HEK293T (cell line): Measurements from ENCODE around the gene PLB1.
"Not testable (repeated sequence)": the region's sequence is repeated elsewhere in the genome, so short reads cannot be mapped to it uniquely, and the experiment has no call there.

Experiments used
- CTCF ChIA-PET: fragments of 350-600 bp; formaldehyde crosslinking; extraction: SDS; loops from one replicate; lab custom pipeline; 2021; ENCODE audit warnings: antibody characterized with exemption, inconsistent platforms; lab: Yijun Ruan, JAX
- POLR2A ChIA-PET: fragments of 350-600 bp; formaldehyde crosslinking; extraction: SDS; loops from one replicate; lab custom pipeline; 2020; ENCODE audit warnings: antibody characterized with exemption, inconsistent platforms; lab: Yijun Ruan, JAX
- DNase-seq: peaks from one replicate; pipeline ENCODE4 v3.0.0; 2012; ENCODE audit warnings: mixed read lengths; ENCODE audit errors: extremely low spot score
- ARNT ChIP-seq: fragments of 450-650 bp; IDR thresholded peaks from 2 replicates; pipeline ENCODE4 v1.6.1; 2017; ENCODE audit warnings: mild to moderate bottlenecking
- BHLHE40 ChIP-seq: fragments of 450-650 bp; IDR thresholded peaks from 2 replicates; pipeline ENCODE4 v1.6.1; 2016; ENCODE audit warnings: mild to moderate bottlenecking, moderate library complexity, borderline replicate concordance
- CTBP1 ChIP-seq: fragments of 450-650 bp; IDR thresholded peaks from 2 replicates; pipeline ENCODE4 v1.6.1; 2016; ENCODE audit warnings: borderline replicate concordance
- ELF4 ChIP-seq: fragments of 450-650 bp; IDR thresholded peaks from 2 replicates; pipeline ENCODE4 v1.6.1; 2017; ENCODE audit warnings: antibody characterized with exemption
- FOXA1 ChIP-seq: fragments of 450-650 bp; IDR thresholded peaks from 2 replicates; pipeline ENCODE4 v1.6.1; 2016; ENCODE audit warnings: mild to moderate bottlenecking
- FOXK2 ChIP-seq: fragments of 450-650 bp; IDR thresholded peaks from 2 replicates; pipeline ENCODE4 v1.6.1; 2016; ENCODE audit warnings: mild to moderate bottlenecking
- FOXM1 ChIP-seq: fragments of 450-650 bp; IDR thresholded peaks from 2 replicates; pipeline ENCODE4 v1.6.1; 2017; ENCODE audit warnings: mild to moderate bottlenecking, borderline replicate concordance
- HDGF ChIP-seq: fragments of 450-650 bp; IDR thresholded peaks from 2 replicates; pipeline ENCODE4 v1.6.1; 2017; ENCODE audit warnings: antibody characterized with exemption, borderline replicate concordance
- L3MBTL2 ChIP-seq: fragments of 450-650 bp; conservative IDR thresholded peaks from 2 replicates; pipeline ENCODE4 v1.6.1; 2016; ENCODE audit warnings: mild to moderate bottlenecking
- LEF1 ChIP-seq: fragments of 450-650 bp; IDR thresholded peaks from 2 replicates; pipeline ENCODE4 v1.6.1; 2017; ENCODE audit warnings: mild to moderate bottlenecking, borderline replicate concordance
- NFRKB ChIP-seq: fragments of 450-650 bp; IDR thresholded peaks from 2 replicates; pipeline ENCODE4 v1.6.1; 2016; ENCODE audit warnings: mild to moderate bottlenecking, moderate library complexity
- SP1 ChIP-seq: fragments of 450-650 bp; IDR thresholded peaks from 2 replicates; pipeline ENCODE4 v1.6.1; 2017
- SUZ12 ChIP-seq: fragments of 450-650 bp; IDR thresholded peaks from 2 replicates; pipeline ENCODE4 v1.6.1; 2016; ENCODE audit warnings: mild to moderate bottlenecking
- TARDBP ChIP-seq: fragments of 450-650 bp; IDR thresholded peaks from 2 replicates; pipeline ENCODE4 v1.6.1; 2016
- ZNF384 ChIP-seq: fragments of 450-650 bp; IDR thresholded peaks from 2 replicates; pipeline ENCODE4 v1.6.1; 2016
- TF ChIP-seq, protein P1 (sequence below): fragments of 450-650 bp; IDR thresholded peaks from 2 replicates; pipeline ENCODE4 v1.6.1; 2016

Gene PLB1

DNA sequence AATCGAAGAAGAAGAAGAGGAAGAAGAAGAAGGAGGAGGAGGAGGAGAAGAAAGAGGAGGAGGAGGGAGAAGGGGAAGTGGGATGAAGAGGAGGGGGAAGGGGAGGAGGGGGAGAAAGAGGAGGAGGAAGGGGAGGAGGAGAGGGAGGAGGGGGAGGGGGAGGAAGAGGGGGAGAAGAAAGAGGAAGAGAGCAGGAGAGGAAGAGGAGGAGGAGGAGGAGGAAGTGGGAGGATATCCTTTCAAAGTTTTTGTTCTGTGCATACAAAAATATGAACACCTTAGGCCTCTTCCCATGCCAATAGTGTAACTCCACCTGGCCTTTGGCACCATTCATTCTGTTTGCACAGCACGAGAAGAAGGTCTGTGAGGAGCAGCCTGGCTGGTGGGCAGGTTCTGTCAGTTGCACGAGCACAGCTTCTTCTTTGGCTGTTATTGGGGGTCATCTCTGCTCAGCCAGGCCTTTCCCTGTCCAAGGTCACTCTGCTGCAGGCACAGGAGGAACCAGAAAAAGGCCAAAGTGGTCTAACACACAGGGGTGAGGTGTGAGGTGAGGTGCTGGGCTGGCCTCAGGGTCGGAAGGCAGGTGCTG lies 25.8 kb upstream of the PLB1 start:
- ChIA-PET CTCF (interaction anchor here (0.7 kb wide), 1 partner anchor 747 kb away, joined by 3 read pairs; no protein-coding TSS in a partner anchor), POLR2A (no interaction called here)
- TF ChIP-seq TARDBP (no peak), SP1 (no peak), FOXK2 (no peak), ELF4 (no peak), FOXM1 (no peak), HDGF (no peak), LEF1 (no peak), FOXA1 (no peak), BHLHE40 (no peak), CTBP1 (no peak), ARNT (no peak), NFRKB (no peak), SUZ12 (no peak), ZNF384 (no peak), L3MBTL2 (no peak)
- TF ChIP-seq, protein P1, sequence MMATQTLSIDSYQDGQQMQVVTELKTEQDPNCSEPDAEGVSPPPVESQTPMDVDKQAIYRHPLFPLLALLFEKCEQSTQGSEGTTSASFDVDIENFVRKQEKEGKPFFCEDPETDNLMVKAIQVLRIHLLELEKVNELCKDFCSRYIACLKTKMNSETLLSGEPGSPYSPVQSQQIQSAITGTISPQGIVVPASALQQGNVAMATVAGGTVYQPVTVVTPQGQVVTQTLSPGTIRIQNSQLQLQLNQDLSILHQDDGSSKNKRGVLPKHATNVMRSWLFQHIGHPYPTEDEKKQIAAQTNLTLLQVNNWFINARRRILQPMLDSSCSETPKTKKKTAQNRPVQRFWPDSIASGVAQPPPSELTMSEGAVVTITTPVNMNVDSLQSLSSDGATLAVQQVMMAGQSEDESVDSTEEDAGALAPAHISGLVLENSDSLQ: no peak
- DNase-seq: no peak

DNA sequence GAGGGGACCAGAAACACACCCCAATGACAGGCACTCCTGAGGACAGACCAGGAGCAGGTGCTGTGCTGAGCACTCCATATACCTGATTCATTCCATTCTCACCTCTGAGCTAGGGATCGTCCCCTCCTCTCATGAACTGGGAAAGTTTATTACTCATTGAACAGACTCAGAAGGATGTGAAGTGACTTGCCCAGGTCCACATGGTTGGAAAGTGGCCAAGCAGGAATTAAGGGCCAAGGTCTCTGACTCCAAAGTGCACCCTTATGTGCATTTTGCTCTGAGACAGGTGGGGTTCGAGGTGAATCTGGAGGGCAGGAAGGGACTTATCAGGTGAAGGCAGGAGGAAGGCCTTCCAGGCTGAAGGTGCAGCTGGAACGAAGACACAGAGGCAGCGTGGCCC lies 25.1 kb upstream of the PLB1 start:
- DNase-seq: no peak
- POLR2A ChIA-PET: no interaction called here
- TF ChIP-seq L3MBTL2: no peak
- CTCF ChIA-PET: no interaction called here

DNA sequence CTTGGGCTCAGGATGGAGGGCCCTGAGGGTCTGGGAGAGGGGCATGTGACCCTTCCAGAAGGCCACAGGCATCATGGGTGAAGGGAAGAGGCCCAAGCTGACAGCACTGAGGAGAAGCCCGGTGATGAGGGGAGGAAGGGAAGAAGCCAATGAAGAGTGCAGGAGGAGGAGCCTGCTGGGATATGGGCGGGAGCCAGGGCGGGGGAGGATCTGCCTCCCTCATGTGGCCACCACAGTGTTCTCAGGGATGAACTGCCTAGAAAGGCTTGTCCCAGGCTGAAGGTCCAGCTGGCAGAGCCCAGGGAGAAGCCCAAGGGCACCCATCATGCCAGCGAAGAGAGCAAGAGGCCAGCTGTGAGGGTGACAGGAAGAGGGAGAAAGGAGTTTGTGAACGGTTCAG lies 24.6 kb upstream of the PLB1 start:
- POLR2A ChIA-PET: no interaction called here
- CTCF ChIA-PET: no interaction called here
- DNase-seq: no peak
- no peak for TF ChIP-seq L3MBTL2
- TF ChIP-seq CTBP1: no peak
- TF ChIP-seq LEF1: no peak
- TF ChIP-seq ZNF384: no peak
- TF ChIP-seq HDGF: no peak
- no peak for TF ChIP-seq FOXA1
- TF ChIP-seq SP1: no peak
- no peak for TF ChIP-seq FOXM1
- TF ChIP-seq SUZ12: no peak
- TF ChIP-seq TARDBP: no peak
- no peak for TF ChIP-seq FOXK2
- TF ChIP-seq ARNT: no peak
- no peak for TF ChIP-seq ELF4
- TF ChIP-seq NFRKB: no peak
- TF ChIP-seq, protein P1: no peak
- no peak for TF ChIP-seq BHLHE40

DNA sequence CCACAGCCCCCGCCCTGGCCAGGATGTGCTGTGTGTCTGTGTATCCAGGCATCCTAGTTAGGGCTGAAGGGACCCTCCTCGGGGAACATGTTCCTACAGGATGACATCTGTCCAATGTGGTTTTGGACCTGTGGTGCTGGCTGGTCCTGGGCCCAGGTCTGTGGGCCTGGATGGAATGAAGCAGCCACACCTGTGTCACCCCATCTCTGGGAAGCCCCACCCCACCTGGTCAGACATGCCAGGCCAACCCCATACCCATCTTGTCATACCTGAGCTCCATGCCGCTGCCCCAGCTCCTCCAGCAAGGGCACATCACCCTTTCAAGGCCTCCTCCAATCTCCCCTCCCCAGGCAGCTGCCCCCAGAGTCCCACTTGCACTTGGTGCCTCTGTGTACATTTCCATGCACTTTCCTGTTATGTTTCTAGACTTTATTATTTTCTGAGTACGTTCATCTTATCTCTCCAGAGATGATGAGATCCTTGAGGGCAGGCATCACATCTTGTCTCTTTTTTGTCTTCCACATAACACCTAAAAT lies 24.1 kb upstream of the PLB1 start:
- no peak for DNase-seq
- POLR2A ChIA-PET: no interaction called here
- CTCF ChIA-PET: no interaction called here
- TF ChIP-seq SUZ12 (no peak), FOXK2 (no peak), FOXM1 (no peak), ARNT (no peak), SP1 (no peak), BHLHE40 (no peak), TARDBP (no peak), L3MBTL2 (no peak), HDGF (no peak), LEF1 (no peak), CTBP1 (no peak), FOXA1 (no peak)

DNA sequence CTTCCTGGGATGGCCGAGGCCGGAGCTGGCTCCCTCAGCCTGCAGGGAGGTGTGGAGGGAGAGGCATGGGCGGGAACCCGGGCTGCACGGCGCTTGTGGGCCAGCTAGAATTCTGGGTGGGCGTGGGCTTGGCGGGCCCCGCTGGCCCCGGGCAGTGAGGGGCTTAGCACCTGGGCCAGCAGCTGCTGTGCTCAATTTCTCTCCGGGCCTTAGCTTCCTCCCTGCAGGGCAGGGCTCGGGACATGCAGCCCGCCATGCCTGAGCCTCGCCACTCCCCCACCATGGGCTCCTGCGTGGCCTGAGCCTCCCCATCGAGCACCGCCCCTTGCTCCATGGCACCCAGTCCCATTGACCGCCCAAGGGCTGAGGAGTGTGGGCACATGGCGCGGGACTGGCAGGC lies 23.2 kb upstream of the PLB1 start:
- DNase-seq, POLR2A ChIA-PET: not testable (repeated sequence)
- CTCF ChIA-PET: interaction anchor here (0.6 kb wide), 1 partner anchor 121 kb away, joined by 6 read pairs; no protein-coding TSS in a partner anchor

DNA sequence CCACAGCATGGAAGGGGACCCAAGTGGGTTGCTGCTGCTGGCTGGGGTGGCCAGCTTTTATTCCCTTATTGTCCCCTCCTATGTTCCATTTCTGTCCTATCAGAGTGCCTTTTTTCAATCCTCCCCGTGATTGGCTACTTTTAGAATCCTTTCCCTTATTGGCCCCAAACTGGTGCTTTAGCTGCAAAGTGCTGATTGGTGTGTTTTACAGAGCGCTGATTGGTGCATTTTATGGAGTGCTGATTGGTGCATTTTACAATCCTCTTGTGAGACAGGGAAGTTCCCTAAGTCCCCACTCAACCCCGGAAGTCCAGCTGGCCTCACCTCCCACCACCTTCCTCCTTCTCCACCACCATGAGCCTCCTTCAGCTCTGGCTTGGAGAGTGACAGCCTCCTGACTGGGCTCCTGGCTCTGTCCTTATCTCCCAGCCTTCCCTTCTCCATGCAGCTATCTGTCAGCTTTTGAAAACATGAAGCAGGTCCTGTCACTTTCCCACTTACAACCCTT lies 20.7 kb upstream of the PLB1 start:
- no peak for DNase-seq
- ChIA-PET CTCF (no interaction called here), POLR2A (no interaction called here)
- TF ChIP-seq, protein P1: no peak
- TF ChIP-seq SP1: no peak
- no peak for TF ChIP-seq ZNF384
- no peak for TF ChIP-seq NFRKB
- no peak for TF ChIP-seq CTBP1
- no peak for TF ChIP-seq FOXK2
- no peak for TF ChIP-seq LEF1
- no peak for TF ChIP-seq L3MBTL2
- no peak for TF ChIP-seq HDGF
- no peak for TF ChIP-seq BHLHE40
- TF ChIP-seq ARNT: no peak
- no peak for TF ChIP-seq SUZ12
- no peak for TF ChIP-seq FOXA1
